GM12864 (cell line): ENCODE data around the gene MYO15B.

Experiments used
- DNase-seq: peaks from one replicate; pipeline ENCODE4 v3.0.0-alpha.2; 2011; ENCODE audit warnings: low read depth
- H3K4me3 ChIP-seq: 2 replicates; pipeline ENCODE4 v1.5.1; 2011; ENCODE audit warnings: mild to moderate bottlenecking, low read depth, low read length, control low read depth
- TF ChIP-seq, protein P1 (sequence below): IDR thresholded peaks from 2 replicates; pipeline ENCODE4 v1.5.1; 2011; ENCODE audit warnings: low read depth, mild to moderate bottlenecking, moderate library complexity, low read length, control low read depth, inconsistent platforms; ENCODE audit errors: missing control alignments

The MYO15B gene

DNA sequence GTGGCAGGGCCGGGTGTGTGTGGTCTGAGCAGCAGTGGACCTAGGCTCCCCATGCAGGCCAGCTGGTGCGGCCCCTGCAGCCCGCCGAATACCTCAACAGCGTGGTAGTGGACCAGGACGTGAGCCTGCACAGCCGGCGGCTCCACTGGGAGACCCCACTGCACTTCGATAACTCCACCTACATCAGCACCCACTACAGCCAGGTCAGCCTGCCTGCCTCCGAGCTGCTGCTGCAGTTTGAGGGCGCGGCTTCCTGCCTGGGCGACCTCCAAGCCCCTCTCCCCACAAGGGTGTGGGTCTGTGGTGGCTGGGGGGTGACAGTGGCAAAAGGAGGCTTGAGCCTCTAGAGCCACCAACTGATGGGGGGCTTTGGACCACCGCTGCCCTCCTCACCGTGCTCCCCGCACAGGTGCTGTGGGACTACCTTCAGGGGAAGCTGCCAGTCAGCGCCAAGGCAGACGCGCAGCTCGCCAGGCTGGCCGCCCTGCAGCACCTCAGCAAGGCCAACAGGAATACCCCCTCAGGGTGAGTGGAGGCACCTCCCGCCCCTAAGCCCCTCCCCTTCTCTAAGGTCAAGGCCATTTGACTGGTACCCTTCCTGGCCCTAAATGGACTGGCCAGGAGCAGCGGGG, 37.2 kb downstream of the MYO15B start:
- H3K4me3 ChIP-seq, result no peak overlapping the region
- TF ChIP-seq, protein P1, sequence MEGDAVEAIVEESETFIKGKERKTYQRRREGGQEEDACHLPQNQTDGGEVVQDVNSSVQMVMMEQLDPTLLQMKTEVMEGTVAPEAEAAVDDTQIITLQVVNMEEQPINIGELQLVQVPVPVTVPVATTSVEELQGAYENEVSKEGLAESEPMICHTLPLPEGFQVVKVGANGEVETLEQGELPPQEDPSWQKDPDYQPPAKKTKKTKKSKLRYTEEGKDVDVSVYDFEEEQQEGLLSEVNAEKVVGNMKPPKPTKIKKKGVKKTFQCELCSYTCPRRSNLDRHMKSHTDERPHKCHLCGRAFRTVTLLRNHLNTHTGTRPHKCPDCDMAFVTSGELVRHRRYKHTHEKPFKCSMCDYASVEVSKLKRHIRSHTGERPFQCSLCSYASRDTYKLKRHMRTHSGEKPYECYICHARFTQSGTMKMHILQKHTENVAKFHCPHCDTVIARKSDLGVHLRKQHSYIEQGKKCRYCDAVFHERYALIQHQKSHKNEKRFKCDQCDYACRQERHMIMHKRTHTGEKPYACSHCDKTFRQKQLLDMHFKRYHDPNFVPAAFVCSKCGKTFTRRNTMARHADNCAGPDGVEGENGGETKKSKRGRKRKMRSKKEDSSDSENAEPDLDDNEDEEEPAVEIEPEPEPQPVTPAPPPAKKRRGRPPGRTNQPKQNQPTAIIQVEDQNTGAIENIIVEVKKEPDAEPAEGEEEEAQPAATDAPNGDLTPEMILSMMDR, result no peak
- DNase-seq, result no peak

- no peak for DNase-seq
- no peak overlapping the region for H3K4me3 ChIP-seq
- TF ChIP-seq, protein P1, result peak; percentile 96
Measured at GRCh38 chr17:75625813-75626486, 38.4 kb downstream of the MYO15B start.

- no peak overlapping the region for H3K4me3 ChIP-seq
- TF ChIP-seq, protein P1, result no peak
- no peak for DNase-seq
Measured at GRCh38 chr17:75626496-75627038, 39.0 kb downstream of the MYO15B start.

- no peak overlapping the region for H3K4me3 ChIP-seq
- TF ChIP-seq, protein P1, result no peak
- DNase-seq, result no peak
Measured at GRCh38 chr17:75627094-75627493, 39.5 kb downstream of the MYO15B start.

DNA sequence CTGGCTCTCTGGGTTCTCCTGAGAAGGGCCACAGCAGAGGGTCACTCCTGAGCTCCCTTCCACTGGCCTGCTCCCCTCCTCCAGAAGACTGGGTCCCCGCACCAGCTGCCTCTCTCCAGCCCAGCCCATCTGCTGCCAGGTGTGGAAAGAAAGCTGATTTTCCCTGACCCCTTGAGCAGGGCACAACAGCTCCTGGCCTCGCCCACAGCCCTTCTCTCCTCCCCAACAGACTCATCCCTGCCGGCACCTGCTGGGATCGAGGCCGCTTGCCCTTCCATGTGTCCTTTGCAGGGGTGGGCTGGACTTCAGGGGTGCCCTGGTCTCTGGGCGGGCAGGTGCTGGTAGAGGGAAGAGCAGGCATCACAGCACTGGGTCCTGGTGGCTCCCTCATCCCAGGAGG, 40.8 kb downstream of the MYO15B start:
- TF ChIP-seq, protein P1, result no peak
- H3K4me3 ChIP-seq, result no peak overlapping the region
- DNase-seq, result no peak

GRCh38 chr17:75629157-75629556, 41.6 kb downstream of the MYO15B start:
- no peak for DNase-seq
- H3K4me3 ChIP-seq, result no peak overlapping the region
- TF ChIP-seq, protein P1, result no peak
